Dedifferentiated amniotic fluid mesenchymal stem cell (primary cell): ENCODE data around the gene YIPF6.
A peak's percentile ranks its signal among the peaks of the same experiment; 100 is the strongest.
"Not testable (repeated sequence)": the region's sequence is repeated elsewhere in the genome, so short reads cannot be mapped to it uniquely, and the experiment has no call there.

Experiments
- DNase-seq: peaks from one replicate; pipeline ENCODE4 v3.0.0-alpha.2; 2016; ENCODE audit errors: extremely low spot score

The YIPF6 gene

DNA sequence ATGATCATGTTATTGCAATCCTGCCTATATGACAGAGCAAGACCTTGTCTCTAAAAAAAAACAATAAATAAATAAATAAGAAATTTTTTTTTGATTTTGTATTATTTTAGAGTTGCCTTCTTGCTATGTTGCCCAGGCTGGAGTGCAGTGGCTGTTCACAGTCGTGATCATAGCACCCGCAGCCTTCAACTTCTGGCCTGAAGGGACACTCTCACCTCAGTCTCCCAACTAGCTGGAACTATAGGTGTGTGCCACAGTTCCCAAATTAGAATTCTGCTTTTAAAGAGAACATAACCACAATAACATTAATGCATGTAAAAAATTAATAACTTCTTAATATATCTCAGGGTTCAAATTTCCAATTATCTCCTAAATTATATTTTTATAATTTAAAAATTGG is 7.8 kb downstream of the YIPF6 start:
- no peak for DNase-seq

DNA sequence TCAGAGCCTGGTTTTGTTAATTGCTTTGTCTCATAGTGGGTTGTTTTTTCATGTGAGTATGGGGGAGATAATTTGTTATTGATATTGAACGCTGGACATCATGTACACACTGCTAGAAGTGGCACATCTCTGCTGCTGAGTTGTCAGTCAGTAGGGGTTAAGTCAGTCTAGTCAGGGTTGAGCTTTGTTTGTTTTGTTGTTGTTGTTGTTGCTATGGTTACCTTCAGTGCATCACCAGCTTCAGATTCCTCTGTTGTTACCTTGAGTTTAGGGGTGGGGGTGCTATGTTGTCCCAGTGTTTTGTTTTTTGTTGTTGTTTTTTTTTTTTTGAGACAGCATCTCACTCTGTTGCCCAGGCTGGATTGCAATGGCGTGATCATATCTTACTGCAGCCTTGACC is 9.9 kb downstream of the YIPF6 start:
- DNase-seq = no peak

DNA sequence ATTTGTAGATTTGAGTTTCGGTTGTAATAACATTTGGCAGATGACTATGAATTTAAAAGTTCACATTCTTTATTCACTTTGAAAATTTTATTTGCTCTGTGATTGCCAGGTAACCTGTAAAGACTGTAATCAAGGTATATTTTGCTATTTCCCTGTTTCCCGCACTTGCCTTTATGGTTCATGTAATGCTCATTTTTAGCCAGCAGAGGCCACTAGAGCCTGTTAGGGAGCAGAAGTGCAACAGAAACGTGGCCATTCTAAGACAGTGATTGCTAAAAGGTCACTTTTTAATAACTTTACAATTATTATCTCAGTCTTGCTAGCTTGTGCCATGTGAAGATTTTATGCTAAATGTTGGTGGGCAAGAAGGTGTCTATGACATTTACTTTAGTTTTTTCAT is 12.4 kb downstream of the YIPF6 start:
- DNase-seq = peak; percentile 23

DNA sequence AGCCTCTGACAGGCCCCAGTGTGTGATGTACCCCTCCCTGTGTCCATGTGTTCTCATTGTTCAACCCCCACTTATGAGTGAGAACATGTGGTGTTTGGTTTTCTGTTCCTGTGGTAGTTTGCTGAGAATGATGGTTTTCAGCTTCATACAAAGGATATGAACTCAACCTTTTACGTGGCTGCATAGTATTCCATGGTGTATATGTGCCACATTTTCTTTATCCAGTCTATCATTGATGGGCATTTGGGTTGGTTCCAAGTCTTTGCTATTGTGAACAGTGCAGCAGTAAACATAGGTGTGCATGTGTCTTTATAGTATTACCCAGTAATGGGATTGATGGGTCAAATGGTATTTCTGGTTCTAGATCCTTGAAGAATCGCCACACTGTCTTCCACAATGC is 25.8 kb downstream of the YIPF6 start:
- not testable (repeated sequence) for DNase-seq

DNA sequence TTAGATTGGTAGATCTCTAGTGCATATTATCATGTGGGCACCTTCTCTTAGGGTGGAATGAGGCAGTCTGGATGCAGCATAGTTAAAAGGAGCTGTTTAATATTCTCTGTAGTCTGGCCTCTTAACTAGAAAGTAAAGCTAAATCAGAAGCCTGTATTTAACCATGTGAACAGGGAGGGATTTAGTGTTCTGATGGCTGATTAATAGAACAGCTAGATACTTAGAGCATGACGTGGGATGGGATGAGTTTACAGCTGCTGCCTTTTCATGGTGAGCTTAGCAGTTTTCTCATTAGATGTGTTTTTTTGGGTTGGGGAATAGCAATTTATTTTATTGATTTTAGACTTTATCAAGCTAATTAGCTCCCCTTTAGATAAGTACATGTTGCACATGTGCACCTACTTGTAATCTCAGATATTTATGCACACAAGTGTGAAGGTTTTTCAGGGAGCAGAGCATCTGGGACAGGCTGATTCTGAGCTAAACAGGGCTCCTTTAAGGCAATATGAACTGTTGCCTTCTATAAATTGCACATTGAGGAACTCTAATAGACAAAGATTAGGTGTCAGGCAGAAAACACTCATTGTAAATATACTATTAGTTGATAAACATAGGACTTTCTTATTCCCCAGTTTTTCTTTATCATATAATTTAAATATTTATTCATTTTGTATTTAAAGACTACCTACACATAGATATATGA is 34.1 kb downstream of the YIPF6 start:
- no peak for DNase-seq

DNA sequence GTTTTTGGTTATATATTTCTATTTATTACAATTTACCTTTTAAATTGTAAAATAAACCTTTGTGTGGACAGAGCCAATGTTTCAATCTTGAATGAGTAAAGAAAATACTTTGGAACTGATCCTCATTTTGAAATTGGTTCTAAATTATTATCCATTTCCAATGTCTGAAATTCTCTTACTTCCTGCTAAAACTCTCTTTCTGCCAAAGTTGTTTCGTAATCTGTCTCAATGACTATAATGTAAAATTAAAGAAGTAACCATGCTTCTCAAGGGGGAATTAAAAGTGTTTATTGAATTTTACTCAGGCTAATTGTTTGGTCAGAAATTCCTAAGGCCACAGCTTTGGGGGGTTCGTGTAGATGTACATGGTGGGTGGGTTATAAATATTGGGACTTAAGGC is 34.8 kb downstream of the YIPF6 start:
- no peak for DNase-seq

DNA sequence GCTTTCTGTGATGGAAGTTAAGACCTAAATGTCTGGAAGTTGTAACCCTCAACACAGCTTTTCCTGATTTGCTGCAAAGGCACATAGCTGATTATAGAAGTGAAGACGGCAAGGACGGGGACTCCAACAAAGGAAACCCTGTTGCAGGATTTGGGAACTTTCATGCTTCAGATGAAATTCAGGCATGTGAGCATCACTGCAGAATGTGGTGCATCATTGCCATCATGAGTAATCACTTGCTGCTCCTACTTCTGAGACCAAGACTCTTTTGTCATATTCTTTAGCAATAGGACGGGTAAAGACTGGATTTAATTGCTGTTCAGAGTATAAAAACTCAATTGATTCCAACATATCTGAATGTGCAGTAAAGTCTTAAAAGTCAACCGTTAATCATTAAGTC is 35.8 kb downstream of the YIPF6 start:
- DNase-seq = no peak

DNA sequence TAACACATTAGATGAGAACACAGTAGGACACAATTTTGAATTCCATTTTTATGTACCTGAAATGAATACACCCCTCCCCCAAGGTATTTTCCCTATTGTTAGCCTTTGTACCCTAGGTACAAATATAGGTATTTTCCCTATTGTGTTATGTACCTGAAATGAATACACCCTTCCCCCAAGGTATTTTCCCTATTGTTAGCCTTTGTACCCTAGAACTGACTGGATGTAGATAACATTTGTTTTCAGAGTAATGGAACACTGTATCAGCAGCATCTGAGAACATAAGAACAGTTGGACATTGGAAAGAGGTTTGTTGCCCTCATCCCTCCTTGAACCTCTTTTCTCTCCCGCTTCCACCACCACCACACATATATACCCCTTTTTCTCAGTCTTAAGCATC is 37.6 kb downstream of the YIPF6 start:
- no peak for DNase-seq

DNA sequence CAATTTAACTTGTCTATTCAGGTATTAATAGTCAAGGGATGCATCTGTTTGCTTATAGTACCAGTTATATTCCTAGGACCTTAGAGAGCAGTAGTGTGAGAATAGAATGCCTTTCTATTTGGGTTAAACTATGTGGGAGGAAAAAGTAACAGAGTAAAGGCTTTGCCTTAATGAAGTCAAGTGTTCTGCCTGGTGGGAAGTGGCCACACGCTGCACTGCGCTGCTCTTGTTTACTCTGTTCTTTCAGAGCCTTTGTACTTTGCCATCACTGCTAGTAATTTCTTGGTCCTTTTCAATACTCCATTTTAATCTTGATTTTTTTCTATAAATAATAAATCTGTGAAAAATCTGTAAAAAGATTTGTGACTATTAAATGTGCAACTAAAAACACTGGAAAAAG is 38.0 kb downstream of the YIPF6 start:
- no peak for DNase-seq

DNA sequence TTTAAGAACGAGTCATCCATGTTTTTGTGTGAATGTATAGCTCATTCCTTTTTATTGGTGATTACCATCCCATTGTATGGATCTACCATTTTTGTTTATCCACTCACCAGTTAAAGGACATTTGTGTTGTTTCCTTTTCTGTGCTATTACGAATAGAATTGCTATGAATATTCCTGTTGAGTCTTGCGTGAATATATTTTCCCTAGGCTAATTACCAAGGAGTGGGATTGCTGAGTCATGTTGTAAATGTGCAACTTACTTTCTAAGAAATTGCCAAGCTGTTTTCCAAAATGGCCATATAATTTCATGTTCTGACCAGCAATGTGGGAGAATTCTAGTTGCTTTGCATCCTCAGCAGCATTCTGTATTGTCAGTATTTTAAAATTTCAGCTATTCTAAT is 51.3 kb downstream of the YIPF6 start:
- no peak for DNase-seq

DNA sequence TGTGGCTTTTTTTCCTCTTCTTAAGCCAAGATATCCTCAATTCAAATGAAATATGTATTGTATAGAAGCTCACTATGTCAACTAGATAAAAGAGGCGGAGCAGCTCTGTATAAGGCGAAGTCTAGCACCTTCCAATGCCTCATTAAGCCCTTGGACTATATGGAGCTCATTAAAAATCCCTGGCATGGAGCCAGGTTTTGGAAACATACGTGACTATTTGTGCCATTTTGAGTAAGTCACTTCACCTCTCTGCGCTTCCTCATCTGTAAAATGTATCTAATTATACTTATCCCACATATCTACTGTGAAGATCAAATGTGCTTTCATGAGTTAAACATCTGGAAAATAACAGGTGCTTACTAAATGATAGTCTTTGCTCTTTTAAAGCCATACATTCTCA is 57.2 kb downstream of the YIPF6 start:
- no peak for DNase-seq

DNA sequence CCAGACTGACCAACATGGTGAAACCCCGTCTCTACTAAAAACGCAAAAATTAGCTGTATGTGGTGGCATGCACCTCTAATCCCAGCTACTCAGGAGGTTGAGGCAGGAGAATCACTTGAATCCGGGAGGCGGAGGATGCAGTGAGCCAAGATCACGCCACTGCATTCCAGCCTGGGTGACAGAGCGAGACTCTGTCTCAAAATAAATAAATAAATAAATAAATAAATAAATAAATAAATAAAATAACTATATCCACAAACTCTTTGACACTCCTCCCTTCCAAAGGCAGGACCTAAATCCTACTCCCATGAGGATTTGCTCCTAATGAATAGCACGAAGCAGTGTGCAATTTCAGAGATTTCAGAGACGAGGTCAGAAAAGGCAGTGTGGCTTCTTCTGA is 58.3 kb downstream of the YIPF6 start:
- not testable (repeated sequence) for DNase-seq

DNA sequence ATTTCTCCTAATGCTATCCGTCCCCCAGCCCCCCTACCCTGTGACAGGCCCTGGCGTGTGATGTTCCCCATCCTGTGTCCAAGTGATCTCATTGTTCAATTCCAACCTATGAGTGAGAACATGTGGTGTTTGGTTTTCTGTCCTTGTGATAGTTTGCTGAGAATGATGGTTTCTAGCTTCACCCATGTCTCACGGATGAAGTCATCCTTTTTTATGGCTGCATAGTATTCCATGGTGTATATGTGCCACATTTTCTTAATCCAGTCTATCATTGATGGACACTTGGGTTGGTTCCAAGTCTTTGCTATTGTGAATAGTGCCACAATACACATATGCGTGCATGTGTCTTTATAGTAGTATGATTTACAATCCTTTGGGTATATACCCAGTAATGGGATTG is 61.1 kb downstream of the YIPF6 start:
- not testable (repeated sequence) for DNase-seq

DNA sequence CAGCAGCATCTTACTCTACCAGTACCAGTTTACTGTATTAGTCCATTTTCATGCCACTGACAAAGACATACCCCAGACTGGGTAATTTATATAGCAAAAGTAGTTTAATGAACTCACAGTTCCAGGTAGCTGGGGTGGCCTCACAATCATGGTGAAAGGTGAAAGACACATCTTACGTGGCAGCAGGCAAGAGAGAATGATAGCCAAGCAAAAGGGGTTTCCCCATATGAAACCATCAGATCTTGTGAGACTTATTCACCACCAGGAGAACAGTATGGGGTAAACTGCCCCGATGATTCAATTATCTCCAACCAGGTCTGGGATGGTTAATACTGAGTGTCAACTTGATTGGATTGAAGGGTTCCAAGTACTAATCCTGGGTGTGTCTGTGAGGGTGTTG is 69.3 kb downstream of the YIPF6 start:
- DNase-seq = no peak

DNA sequence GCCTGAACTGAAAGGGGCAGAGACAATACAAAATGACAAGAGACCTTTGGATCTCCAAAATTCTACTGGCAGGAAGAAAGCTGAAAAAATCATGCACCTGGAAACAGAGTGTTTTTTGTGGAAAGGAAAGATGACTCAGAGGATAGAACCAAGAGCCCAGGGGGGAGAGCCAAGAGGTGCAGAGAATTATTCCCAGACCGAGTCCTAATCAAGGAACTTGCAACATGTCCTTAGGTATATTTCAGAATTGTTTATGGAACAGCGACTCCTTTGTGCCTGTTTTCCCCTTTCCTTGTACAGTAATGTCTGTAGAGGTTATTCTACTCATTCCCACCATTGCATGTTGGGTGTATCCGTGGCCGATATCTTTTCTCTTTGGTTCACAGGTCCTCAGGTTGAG is 71.7 kb downstream of the YIPF6 start:
- no peak for DNase-seq

DNA sequence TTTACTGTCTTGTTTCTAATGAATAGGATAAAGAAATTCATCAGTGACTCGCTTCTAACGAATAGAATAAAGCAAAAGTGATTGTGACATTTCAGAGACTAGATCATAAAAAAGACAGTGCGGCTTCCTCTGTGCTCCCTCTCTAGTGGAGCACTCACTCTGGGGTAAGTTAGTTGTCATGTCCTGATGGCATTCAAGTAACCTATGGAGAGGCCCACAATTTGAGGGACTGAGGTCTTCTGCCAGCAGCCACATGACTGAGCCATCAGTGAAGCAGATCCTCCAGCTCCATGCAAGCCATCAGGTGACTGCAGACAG is 72.4 kb downstream of the YIPF6 start:
- no peak for DNase-seq

DNA sequence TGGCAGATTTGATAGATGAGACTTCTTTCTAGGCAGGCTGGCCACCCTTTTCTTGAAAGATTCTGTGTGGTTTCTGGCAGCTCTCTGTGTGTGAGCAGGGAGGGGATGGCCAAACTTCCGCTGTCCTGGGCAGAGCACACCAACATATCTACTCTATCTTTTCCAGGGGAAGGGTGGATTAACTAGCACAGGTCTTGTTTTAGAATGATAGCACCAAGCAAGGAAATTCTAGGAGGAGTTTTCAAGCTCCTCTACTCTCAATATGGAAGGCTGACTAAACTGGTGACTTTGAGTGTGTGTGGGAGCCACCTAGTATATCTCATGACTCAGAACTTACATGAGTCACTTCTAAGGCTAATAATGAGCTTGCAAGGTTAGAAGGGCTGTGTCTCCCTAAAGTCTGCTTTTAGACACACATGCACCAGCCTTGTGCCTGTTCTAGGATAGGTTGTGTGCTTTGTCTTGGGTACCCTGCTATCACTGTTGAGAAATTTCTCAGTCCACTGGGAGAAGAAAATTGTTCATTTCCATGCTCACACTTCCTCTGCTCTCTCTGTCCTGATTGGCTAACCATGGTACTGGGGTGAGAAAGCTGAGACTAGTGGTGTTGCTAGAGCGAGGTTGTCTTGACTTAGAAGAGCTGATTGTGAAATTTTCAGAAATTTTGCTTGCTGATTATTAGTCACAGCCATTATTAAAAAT is 72.9 kb downstream of the YIPF6 start:
- DNase-seq = no peak

DNA sequence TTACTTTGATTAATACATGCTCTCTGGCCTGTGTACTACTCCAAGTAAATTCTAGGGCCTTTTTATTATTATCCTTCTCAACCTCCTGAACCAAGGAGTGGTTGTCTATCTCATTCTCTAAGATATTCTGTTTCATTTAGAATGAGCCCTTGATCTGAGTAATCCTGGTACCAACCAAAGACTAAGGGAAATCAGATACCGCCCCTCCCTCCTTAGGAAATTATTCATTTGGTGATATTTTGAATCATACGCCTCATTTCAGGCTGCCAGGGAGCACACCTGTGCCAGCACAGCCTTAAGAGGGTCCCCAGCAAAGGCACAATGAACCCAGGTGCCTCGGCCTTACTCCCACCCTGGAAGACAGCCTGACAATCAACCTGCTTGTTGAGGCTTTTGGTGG is 75.4 kb downstream of the YIPF6 start:
- no peak for DNase-seq

DNA sequence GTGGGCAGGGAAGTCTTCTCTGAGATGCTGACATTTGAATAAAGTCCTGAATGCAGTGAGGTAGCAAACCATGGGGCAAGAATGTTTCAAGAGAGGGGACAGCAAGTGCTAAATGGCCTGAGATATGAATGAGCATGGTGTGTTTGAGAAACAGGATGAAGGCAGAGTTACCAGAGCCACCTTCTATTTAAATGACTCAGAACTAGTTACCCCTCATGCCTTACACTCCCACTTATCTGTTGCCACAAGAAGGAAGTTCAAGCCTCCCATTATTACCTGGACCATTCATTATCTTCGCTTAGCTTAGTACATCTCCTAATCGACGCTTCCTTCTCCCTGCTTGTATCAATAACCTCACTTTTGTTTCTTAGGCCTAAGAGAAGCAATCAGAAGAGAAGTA is 81.0 kb downstream of the YIPF6 start:
- no peak for DNase-seq

DNA sequence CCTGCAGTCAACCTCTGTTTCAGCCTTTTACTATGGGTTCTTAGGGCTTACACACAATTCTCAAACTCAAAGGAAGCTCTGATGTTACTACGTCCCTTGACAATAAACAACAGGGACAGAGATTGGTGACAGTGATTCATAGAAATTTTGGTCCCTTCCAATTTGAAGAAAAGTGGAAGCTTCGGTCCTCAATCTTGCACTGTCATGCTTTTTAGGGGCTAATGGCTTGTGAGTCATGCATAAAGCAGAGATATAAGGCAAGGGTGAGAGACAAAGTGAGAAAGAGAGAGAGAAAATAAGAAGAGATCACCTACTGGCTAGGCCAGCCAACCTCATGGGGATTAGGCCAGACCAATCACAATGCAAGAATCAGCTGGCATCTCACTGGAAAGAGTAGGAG is 85.4 kb downstream of the YIPF6 start:
- no peak for DNase-seq
